C4-2B (cell line): Measurements from ENCODE around the gene LAMA5.

Experiments used
- H3K27ac ChIP-seq: fragments of 450-650 bp; 2 replicates; pipeline ENCODE4 v1.5.1; 2017
- ZFX ChIP-seq: fragments of 450-650 bp; IDR thresholded peaks from 2 replicates; pipeline ENCODE4 v1.6.1; 2017
- TF ChIP-seq, protein P1 (sequence below): fragments of 450-650 bp; conservative IDR thresholded peaks from 2 replicates; pipeline ENCODE4 v1.5.1; 2017; ENCODE audit warnings: mild to moderate bottlenecking

The LAMA5 gene

GRCh38 chr20:62282103-62282502, 85.0 kb downstream of the LAMA5 start:
- TF ChIP-seq, protein P1, sequence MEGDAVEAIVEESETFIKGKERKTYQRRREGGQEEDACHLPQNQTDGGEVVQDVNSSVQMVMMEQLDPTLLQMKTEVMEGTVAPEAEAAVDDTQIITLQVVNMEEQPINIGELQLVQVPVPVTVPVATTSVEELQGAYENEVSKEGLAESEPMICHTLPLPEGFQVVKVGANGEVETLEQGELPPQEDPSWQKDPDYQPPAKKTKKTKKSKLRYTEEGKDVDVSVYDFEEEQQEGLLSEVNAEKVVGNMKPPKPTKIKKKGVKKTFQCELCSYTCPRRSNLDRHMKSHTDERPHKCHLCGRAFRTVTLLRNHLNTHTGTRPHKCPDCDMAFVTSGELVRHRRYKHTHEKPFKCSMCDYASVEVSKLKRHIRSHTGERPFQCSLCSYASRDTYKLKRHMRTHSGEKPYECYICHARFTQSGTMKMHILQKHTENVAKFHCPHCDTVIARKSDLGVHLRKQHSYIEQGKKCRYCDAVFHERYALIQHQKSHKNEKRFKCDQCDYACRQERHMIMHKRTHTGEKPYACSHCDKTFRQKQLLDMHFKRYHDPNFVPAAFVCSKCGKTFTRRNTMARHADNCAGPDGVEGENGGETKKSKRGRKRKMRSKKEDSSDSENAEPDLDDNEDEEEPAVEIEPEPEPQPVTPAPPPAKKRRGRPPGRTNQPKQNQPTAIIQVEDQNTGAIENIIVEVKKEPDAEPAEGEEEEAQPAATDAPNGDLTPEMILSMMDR, result no peak
- no peak for TF ChIP-seq ZFX
- H3K27ac ChIP-seq, result no peak overlapping the region

GRCh38 chr20:62281161-62281933, 85.8 kb downstream of the LAMA5 start:
- TF ChIP-seq, protein P1, result no peak
- no peak for TF ChIP-seq ZFX
- no peak overlapping the region for H3K27ac ChIP-seq

DNA sequence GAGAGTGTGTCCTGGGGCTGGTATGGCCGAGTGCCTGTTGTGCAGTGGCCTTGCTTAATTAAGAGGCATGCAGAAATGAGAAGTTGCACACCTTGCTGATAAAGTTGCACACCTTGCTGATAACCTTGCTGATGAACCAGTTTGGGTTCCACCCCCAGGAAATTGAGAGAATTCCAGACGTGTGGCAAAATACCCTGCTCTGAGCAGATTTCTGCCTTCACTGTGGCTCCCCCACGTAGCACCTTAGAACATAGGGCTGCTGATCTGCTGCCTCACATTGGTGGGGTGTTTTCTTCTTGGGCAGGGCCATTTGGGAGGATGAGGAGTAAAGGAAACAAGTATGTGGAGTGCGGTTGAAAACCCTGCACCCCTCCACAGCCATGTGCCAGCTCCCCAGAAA, 86.8 kb downstream of the LAMA5 start:
- no peak overlapping the region for H3K27ac ChIP-seq
- no peak for TF ChIP-seq ZFX
- TF ChIP-seq, protein P1, result no peak

DNA sequence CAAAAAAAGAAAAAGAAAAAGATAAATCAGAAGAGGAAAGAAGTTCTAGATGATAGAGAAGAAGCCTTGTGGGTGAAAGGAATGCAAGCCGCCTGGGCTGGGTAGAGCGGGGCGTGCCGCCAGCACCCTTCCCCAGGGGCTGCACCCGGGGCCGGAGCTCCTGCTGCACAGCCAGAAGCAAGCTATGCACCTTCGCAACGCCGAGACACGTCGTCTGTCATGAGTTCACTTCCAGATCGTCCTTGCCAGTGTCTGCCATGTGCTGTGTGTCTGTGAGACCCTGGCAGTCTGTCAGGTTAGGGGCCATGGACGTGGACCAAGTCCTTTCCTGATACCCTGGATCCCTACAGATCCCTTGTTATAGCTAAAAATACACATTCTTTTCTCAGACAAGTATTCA, 89.9 kb downstream of the LAMA5 start:
- H3K27ac ChIP-seq, result no peak overlapping the region
- no peak for TF ChIP-seq ZFX
- TF ChIP-seq, protein P1, result no peak

GRCh38 chr20:62276439-62276838, 90.7 kb downstream of the LAMA5 start:
- TF ChIP-seq, protein P1, result no peak
- no peak for TF ChIP-seq ZFX
- H3K27ac ChIP-seq, result no peak overlapping the region

- TF ChIP-seq, protein P1, result no peak
- TF ChIP-seq ZFX, result no peak
- no peak overlapping the region for H3K27ac ChIP-seq
Measured at GRCh38 chr20:62275219-62275618, 91.9 kb downstream of the LAMA5 start.

DNA sequence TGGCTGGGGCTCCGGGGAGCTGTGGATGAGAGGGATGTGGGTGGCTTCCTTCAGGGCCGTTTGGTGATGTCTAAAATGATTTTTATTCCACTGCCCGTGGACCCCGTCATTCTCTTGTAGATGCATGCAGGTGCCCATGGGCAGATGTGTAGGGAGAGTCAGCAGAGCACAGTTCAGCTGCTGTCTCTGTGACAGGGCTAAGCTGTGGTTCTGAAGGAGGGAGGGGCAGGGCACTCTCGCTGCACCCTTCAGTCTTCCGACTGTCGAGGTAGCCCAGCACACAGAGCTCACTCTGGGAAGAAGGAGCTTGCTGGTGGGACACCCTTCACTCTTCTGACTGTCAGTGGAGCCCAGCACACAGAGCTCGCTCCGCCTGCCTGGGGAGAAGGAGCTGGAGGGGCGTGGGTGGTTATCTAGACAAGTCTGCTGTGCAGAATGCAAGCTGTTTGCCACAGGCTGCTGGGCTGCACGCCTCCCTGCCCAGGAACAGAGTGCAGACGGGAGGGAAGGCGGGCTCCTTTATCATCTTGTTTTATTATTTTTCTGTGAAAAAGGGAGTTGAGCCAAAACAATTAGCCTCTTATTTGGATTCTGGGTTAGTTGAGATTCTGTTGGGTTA, 92.7 kb downstream of the LAMA5 start:
- no peak for TF ChIP-seq ZFX
- TF ChIP-seq, protein P1, result no peak
- H3K27ac ChIP-seq, result no peak overlapping the region
